Cardiac muscle cell (in vitro differentiated cells and primary cell): ENCODE measurements around the gene OR52E2. TPM values are rescaled to one million over a fixed set of nuclear protein-coding genes. Genes with fewer than 3 reads are reported as not detected.

Source experiments
- DNase-seq, 2 donors: peaks; one replicate each; pipeline versions ENCODE4 v3.0.0 to v3.0.0-alpha.2; 2010 to 2017; ENCODE audit warnings: low read depth in 1 of 2, low spot score in 1 of 2
- H3K27ac ChIP-seq: fragments of 200-600 bp; sonication (generic); 2 replicates; pipeline ENCODE4 v1.5.1; 2016
- H3K27me3 ChIP-seq: fragments of 200-600 bp; sonication (generic); 2 replicates; pipeline ENCODE4 v1.6.0; 2016; ENCODE audit warnings: control low read depth
- H3K36me3 ChIP-seq: fragments of 200-600 bp; sonication (generic); 2 replicates; pipeline ENCODE4 v1.5.1; 2016; ENCODE audit warnings: control low read depth
- H3K4me1 ChIP-seq: fragments of 200-600 bp; sonication (generic); 2 replicates; pipeline ENCODE4 v1.8.1; 2017; ENCODE audit warnings: low read depth, mild to moderate bottlenecking, mixed run types
- H3K4me3 ChIP-seq: fragments of 200-600 bp; sonication (generic); 2 replicates; pipeline ENCODE4 v1.5.1; 2016; ENCODE audit warnings: mild to moderate bottlenecking
- H3K9me3 ChIP-seq: fragments of 200-600 bp; sonication (generic); 2 replicates; pipeline ENCODE4 v1.5.1; 2017; ENCODE audit warnings: low read depth, mild to moderate bottlenecking, control low read depth
- polyA plus RNA-seq: library from polyadenylated mRNA; unstranded; fragments of >200 nt; fragmentation: Nextera tagmentation; extraction: Ambion mirVana; gene quantifications from 2 replicates; pipeline ENCODE4 v1.2.1, GENCODE V29; 2016
- total RNA-seq: library from RNA; depleted of rRNA; stranded (reverse); fragments of >200 nt; gene quantifications from 2 replicates; pipeline ENCODE4 v1.2.3, GENCODE V29; 2016
- TF ChIP-seq, protein P1 (sequence below): IDR thresholded peaks from 2 replicates; pipeline ENCODE4 v1.5.1; 2012; ENCODE audit warnings: low read depth, mild to moderate bottlenecking, low read length

The OR52E2 gene
- total and polyA plus RNA-seq, 2 experiments from 2014 or later = not detected

DNA sequence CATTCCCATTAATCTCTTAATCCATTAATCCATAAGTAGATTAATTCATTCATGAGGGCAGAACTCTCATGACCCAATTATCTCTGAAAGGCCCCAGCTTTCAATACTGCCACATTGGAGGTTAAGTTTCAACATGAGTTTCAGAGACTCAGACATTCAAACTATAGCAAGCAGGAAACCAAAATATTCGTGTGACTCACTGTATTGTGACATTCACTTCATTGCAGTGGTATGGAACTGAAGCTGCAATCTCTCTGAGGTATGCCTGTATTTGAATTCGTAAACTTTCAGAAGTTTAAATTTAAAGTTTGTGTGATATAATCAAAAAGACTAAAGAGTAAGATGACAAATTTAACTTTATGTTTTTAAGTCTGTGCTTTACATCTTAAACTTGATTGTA lies 16.0 kb downstream of the OR52E2 start:
- H3K4me1 ChIP-seq = no peaks in the 10 kb centered on the region
- DNase-seq = peak in 1 of 2 donors; percentile 7
- H3K36me3 ChIP-seq = no peaks in the 10 kb centered on the region
- H3K27ac ChIP-seq = no peak overlapping the region
- no peak overlapping the region for H3K4me3 ChIP-seq
- TF ChIP-seq, protein P1, sequence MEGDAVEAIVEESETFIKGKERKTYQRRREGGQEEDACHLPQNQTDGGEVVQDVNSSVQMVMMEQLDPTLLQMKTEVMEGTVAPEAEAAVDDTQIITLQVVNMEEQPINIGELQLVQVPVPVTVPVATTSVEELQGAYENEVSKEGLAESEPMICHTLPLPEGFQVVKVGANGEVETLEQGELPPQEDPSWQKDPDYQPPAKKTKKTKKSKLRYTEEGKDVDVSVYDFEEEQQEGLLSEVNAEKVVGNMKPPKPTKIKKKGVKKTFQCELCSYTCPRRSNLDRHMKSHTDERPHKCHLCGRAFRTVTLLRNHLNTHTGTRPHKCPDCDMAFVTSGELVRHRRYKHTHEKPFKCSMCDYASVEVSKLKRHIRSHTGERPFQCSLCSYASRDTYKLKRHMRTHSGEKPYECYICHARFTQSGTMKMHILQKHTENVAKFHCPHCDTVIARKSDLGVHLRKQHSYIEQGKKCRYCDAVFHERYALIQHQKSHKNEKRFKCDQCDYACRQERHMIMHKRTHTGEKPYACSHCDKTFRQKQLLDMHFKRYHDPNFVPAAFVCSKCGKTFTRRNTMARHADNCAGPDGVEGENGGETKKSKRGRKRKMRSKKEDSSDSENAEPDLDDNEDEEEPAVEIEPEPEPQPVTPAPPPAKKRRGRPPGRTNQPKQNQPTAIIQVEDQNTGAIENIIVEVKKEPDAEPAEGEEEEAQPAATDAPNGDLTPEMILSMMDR = no peak
- no peaks in the 10 kb centered on the region for H3K27me3 ChIP-seq
- H3K9me3 ChIP-seq = no peaks in the 10 kb centered on the region

DNA sequence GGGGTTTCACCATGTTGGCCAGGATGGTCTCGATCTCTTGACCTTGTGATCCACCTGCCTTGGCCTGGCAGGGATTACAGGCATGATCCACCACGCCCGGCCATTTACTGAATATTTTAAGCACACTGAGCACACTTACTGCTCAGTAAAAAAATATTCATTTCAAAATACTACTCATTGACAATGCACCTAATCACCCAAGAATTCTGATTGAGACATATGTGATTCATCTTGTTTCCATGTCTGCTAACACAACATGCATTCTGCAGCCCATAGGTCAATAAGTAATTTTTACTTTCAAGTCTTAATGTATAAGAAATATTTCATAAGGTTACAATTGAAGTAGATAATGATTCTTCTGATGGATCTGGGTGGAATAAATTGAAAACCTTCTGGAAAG lies 17.3 kb downstream of the OR52E2 start:
- no peaks in the 10 kb centered on the region for H3K9me3 ChIP-seq
- H3K36me3 ChIP-seq = no peaks in the 10 kb centered on the region
- DNase-seq = no peak
- no peak overlapping the region for H3K27ac ChIP-seq
- TF ChIP-seq, protein P1 = no peak
- H3K27me3 ChIP-seq = no peaks in the 10 kb centered on the region
- no peaks in the 10 kb centered on the region for H3K4me1 ChIP-seq
- H3K4me3 ChIP-seq = no peak overlapping the region

DNA sequence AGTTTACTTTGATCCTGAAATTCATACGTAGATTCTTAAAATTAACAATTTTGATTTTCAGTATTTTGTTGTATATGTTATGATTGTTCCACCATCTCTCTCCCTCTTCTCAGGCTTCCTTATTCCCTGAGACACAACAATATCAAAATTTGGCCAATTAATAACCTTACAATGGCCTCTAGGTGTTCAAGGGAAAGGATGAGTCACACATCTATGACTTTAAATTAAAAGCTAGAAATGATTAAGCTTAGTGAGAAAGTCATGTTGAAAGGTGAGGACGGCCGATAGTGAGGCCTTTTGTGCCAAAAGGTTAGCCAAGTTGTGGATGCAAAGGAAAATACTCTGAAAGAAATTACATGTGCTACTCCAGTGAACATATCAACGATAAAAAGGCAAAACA lies 18.6 kb downstream of the OR52E2 start:
- Histone ChIP-seq H3K27me3 (no peaks in the 10 kb centered on the region), H3K27ac (no peak overlapping the region), H3K9me3 (no peaks in the 10 kb centered on the region), H3K4me3 (no peak overlapping the region), H3K36me3 (no peaks in the 10 kb centered on the region), H3K4me1 (no peaks in the 10 kb centered on the region)
- DNase-seq = no peak
- TF ChIP-seq, protein P1 = no peak

DNA sequence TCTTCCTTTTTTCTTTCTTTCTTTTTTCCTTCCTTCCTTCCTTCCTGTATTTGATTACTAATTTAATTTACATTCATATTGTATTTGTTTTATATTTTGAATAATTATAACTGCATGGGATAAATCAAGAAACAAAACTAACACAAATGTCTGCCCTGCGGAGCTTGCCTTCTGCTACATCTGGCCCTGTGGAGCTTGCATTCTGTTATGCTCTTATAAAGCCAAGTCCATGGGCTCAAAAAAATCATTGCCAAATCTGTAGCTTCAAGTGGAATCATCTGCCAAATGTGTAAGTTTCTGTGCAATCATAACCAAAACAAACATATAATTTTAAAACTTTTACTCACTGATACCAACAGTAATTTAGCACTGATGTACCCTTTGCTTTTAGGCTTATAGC lies 21.1 kb downstream of the OR52E2 start:
- no peaks in the 10 kb centered on the region for H3K4me1 ChIP-seq
- H3K27ac ChIP-seq = no peak overlapping the region
- TF ChIP-seq, protein P1 = no peak
- no peak overlapping the region for H3K4me3 ChIP-seq
- no peaks in the 10 kb centered on the region for H3K9me3 ChIP-seq
- no peaks in the 10 kb centered on the region for H3K36me3 ChIP-seq
- H3K27me3 ChIP-seq = no peaks in the 10 kb centered on the region
- DNase-seq = no peak

DNA sequence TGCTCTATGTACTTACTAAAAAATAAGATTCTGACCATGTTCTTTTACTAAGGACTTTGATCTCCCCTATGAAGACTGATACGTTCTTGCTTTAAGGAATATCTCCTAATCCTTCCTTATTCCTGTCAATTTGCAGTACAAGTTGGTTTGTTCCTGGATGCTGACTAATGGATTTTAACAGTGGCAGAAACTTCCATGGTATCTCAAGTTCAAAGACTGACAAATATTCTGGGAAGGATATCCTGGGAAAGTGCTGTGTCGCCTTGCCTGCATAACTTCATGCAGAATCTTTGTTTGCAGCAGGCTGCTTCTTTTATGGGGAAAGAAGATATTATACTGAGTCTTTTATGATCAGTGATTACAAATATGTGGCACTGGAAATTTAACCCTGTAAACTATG lies 21.5 kb downstream of the OR52E2 start:
- Histone ChIP-seq H3K9me3 (no peaks in the 10 kb centered on the region), H3K4me3 (no peak overlapping the region), H3K4me1 (no peaks in the 10 kb centered on the region), H3K27ac (no peak overlapping the region), H3K36me3 (no peaks in the 10 kb centered on the region), H3K27me3 (no peaks in the 10 kb centered on the region)
- no peak for DNase-seq
- TF ChIP-seq, protein P1 = no peak

DNA sequence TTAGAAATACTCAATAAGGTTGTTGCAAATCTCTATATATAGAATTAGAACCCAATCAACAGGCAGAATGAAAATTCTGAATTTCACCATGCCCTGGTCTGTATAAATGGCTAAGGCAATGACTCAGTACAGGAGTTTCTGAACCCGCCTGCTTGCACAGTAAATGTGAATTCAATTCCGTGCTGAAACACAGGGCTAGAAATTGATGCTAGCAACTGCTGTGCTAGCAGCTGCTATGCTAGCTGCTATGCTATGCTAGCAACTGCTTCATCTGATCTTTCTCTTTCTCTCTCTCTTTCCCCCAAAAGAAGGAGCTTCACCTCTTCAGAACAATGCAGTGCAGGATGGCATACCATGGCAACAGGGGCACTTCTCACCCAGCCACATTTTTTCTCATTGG lies 22.8 kb downstream of the OR52E2 start:
- Histone ChIP-seq H3K9me3 (no peaks in the 10 kb centered on the region), H3K4me3 (no peak overlapping the region), H3K27me3 (no peaks in the 10 kb centered on the region), H3K4me1 (no peaks in the 10 kb centered on the region), H3K36me3 (no peaks in the 10 kb centered on the region), H3K27ac (no peak overlapping the region)
- DNase-seq = peak in 1 of 2 donors; percentile 1
- TF ChIP-seq, protein P1 = no peak
